ENCODE data around the gene SLC2A13.

Gene SLC2A13

DNA sequence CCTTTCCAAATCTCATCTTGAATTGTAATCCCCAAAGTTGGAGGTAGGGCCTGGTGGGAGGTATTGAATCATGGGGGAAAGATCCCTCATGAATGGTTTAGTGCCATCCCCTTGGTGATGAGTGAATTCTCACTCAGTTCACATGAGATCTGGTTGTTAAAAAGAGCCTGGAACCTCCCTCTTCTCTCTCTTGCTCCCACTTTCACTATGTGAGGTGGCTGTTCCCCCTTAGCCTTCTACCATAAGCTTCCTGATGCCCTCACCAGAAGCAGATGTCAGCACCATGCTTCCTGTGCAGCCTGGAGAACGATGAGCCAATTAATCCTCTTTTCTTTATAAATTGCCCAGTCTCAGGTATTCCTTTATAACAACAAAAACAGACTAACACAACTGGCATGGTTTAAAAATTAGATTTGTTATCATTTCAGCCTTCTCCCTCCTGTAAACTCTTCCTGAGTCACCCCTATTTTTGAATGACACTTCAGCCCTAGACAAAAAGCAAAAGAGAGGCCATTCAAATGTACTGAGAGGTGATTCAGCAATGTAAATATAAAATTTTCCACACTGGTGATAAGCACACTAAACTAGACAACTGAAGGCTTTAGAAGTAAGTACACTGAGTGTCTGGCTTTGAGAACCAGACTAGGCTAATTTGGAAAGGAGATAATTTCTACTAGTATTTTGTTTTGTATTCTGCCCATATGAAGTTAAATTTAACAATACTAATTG is 274.1 kb downstream of the SLC2A13 start:
- TF ChIP-seq, protein P1, sequence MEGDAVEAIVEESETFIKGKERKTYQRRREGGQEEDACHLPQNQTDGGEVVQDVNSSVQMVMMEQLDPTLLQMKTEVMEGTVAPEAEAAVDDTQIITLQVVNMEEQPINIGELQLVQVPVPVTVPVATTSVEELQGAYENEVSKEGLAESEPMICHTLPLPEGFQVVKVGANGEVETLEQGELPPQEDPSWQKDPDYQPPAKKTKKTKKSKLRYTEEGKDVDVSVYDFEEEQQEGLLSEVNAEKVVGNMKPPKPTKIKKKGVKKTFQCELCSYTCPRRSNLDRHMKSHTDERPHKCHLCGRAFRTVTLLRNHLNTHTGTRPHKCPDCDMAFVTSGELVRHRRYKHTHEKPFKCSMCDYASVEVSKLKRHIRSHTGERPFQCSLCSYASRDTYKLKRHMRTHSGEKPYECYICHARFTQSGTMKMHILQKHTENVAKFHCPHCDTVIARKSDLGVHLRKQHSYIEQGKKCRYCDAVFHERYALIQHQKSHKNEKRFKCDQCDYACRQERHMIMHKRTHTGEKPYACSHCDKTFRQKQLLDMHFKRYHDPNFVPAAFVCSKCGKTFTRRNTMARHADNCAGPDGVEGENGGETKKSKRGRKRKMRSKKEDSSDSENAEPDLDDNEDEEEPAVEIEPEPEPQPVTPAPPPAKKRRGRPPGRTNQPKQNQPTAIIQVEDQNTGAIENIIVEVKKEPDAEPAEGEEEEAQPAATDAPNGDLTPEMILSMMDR (IDR thresholded peaks at IDR 0.05; ENCODE audit: insufficient read depth, low read depth, low read length, missing control alignments) = no peak
- H3K4me3 ChIP-seq (ENCODE audit: low read length) = no peak overlapping the region
- DNase-seq (ENCODE audit: low read depth) = peak; percentile 52

DNA sequence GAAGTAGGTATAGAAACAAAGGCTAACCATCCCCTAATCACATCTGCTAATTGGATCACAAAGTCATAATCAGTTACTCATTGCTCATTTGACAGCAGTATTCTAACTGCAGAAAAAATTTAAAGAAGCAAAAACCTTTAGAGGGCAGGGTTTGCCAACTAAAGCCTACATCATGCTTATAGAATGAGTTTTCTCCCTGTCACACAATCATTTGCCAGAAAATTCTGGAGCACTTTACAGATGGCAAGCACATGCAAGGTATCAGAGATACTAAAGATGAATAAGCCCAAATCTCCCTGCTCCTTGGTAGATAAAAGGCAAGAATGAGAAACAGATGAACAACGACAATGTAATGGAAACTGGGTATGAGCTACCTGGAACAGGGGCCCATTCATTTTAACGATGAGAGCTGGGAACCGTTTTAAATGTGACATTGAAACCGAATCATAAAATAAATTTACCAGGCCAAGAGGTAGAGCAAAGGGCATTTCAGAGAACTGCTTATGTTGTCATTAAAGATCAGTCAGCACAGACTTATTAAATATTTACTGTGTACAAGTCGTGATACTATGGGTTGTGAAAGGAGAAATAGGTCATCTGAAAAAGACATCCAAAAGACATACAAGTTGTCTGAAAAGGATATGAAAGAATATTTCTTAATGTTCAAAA is 274.9 kb downstream of the SLC2A13 start:
- no peak for DNase-seq (ENCODE audit: low read depth)
- TF ChIP-seq, protein P1 (IDR thresholded peaks at IDR 0.05; ENCODE audit: insufficient read depth, low read depth, low read length, missing control alignments) = no peak
- no peak overlapping the region for H3K4me3 ChIP-seq (ENCODE audit: low read length)

DNA sequence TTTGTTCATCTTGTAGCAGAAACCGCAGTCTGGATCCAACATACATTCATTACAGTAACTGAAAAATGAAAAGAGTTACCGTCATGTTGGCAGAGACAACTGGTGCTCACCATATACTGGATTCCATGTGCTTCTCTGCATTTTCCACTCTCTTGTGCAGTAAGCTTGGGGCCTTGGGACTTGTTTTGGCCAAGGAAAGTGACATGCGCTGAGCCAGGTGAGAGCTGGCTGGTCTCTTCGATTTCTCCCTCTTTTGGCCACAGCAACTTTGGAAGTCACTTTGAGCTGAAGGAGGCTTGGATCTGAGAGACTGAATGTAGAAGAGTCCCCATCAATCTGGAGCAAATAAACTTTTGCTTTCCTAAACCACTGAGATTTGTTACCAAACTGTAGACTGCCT is 275.7 kb downstream of the SLC2A13 start:
- H3K4me3 ChIP-seq (ENCODE audit: low read length) = no peak overlapping the region
- DNase-seq (ENCODE audit: low read depth) = no peak
- TF ChIP-seq, protein P1 (IDR thresholded peaks at IDR 0.05; ENCODE audit: insufficient read depth, low read depth, low read length, missing control alignments) = no peak

DNA sequence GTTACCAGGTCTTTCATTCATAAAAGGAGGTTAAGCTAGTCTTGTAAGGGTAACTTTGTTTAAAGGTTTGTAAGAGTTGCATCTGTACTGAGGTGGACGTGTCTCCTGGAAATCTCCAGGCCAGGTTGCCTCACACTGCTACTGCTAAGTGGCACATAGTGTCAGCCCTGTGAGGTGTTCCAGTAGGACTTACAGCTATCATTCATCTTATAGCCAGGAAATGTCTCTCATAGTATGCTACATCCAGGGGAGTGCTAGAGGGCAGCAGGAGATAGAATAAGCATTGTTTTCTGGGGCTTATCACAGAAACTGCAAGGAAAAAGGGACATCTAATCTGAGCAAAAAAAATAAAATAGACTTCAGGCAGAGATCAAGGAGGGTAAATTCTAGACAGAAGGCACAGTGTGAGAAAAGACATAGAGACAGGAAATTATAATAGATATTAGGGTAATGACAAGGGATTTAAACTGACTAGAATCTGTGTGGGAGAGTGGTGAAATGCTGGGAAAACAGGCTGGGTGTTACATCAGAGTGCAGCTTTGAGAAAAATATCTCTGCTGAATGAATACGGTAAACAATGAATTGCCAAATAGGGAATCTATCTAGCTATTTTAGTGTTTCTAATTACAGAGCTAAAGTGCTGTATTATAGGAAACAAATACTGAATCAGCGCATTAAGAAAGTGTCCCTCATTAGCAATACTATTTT is 281.2 kb downstream of the SLC2A13 start:
- TF ChIP-seq, protein P1 (IDR thresholded peaks at IDR 0.05; ENCODE audit: insufficient read depth, low read depth, low read length, missing control alignments) = no peak
- peak; percentile 30 for DNase-seq (ENCODE audit: low read depth)
- H3K4me3 ChIP-seq (ENCODE audit: low read length) = no peak overlapping the region

DNA sequence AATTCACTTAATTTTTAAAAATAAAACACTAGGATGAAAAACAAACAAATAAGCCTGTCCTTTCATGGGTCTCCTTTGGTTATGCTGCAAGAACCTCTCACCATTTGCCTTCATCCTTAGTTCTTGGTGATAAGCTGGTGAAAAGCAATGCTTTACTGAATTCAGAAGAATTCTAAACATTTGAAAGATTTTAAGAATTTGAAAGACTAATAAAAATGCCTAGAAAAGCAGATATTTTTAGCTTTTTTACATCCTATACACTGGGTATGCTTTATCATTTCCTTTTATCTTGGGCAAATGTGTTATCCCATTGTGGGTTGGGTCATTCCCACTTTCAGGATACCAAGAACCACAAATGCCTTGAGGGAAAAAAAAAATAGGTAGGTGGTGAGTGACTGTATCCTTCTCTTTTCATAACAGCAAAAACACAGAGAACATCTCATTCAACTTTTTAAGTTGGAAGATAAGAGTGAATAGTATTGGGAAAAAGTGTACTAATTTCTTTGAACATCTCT is 289.2 kb downstream of the SLC2A13 start:
- no peak overlapping the region for H3K4me3 ChIP-seq (ENCODE audit: low read length)
- DNase-seq (ENCODE audit: low read depth) = no peak
- TF ChIP-seq, protein P1 (IDR thresholded peaks at IDR 0.05; ENCODE audit: insufficient read depth, low read depth, low read length, missing control alignments) = no peak

DNA sequence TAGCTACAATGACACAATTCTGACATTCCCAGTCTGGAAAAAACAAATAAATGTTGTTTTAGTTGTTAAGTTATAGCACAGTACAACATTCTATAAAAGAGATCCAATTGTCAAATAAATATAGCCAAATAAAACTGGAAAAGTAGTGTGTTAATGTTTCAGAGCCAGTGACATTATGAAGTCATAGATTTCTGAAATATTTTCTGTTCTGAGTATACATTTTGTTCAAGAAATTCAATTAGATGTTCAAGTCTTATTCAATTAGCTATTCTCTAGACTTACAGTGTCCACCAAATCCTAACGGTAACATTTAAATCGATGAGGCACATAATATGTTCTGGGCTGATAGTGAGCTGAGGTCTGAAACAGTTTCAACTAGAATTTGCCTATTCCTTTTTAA is 290.1 kb downstream of the SLC2A13 start:
- no peak for DNase-seq (ENCODE audit: low read depth)
- TF ChIP-seq, protein P1 (IDR thresholded peaks at IDR 0.05; ENCODE audit: insufficient read depth, low read depth, low read length, missing control alignments) = no peak
- no peak overlapping the region for H3K4me3 ChIP-seq (ENCODE audit: low read length)
